ENCODE results near the gene ZNF587B.

ZNF587B gene

DNA sequence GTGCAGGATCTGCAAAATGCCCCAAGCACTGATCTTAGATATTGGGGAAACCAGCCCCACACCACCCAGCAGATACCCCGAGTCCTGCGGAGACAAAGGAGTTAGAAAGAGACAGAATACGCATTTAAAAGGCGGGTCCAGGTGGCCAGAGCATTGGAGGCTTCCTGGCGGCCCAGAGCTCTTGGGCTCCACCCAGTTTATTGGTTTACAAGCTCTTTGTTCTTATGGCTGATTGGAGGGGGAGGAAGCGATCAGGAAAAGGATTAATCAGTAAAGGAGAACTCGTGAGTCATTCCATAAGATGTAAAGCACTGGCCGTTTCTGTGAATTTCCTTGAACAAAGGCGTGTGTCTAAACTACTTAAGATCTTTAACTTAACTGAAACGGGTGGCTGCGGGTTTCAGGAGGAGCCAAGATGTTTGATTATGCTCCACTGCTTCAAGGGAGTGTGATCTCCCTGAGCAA, 20.5 kb downstream of the ZNF587B start:
- TF ChIP-seq ZBTB7A (IDR thresholded peaks at IDR 0.05; ENCODE audit: low read depth) (no peak), TCF12 (IDR thresholded peaks at IDR 0.05; ENCODE audit: low read depth) (no peak), NFIC (IDR thresholded peaks at IDR 0.05) (no peak), CREB1 (IDR thresholded peaks at IDR 0.05; ENCODE audit: low read depth) (no peak), EP300 (IDR thresholded peaks at IDR 0.05; ENCODE audit: borderline replicate concordance) (no peak), CEBPB (IDR thresholded peaks at IDR 0.05) (no peak), RAD21 (IDR thresholded peaks at IDR 0.05; ENCODE audit: low read depth) (no peak), EGR1 (IDR thresholded peaks at IDR 0.05) (no peak), TEAD4 (IDR thresholded peaks at IDR 0.05) (no peak), YY1 (IDR thresholded peaks at IDR 0.05; ENCODE audit: low read depth) (no peak), FOXM1 (IDR thresholded peaks at IDR 0.05; ENCODE audit: borderline replicate concordance, low read depth) (no peak), TAF1 (IDR thresholded peaks at IDR 0.05; ENCODE audit: low read depth) (no peak)
- TF ChIP-seq, protein P1, sequence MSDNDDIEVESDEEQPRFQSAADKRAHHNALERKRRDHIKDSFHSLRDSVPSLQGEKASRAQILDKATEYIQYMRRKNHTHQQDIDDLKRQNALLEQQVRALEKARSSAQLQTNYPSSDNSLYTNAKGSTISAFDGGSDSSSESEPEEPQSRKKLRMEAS (IDR thresholded peaks at IDR 0.05) = no peak
- TF ChIP-seq, protein P2, sequence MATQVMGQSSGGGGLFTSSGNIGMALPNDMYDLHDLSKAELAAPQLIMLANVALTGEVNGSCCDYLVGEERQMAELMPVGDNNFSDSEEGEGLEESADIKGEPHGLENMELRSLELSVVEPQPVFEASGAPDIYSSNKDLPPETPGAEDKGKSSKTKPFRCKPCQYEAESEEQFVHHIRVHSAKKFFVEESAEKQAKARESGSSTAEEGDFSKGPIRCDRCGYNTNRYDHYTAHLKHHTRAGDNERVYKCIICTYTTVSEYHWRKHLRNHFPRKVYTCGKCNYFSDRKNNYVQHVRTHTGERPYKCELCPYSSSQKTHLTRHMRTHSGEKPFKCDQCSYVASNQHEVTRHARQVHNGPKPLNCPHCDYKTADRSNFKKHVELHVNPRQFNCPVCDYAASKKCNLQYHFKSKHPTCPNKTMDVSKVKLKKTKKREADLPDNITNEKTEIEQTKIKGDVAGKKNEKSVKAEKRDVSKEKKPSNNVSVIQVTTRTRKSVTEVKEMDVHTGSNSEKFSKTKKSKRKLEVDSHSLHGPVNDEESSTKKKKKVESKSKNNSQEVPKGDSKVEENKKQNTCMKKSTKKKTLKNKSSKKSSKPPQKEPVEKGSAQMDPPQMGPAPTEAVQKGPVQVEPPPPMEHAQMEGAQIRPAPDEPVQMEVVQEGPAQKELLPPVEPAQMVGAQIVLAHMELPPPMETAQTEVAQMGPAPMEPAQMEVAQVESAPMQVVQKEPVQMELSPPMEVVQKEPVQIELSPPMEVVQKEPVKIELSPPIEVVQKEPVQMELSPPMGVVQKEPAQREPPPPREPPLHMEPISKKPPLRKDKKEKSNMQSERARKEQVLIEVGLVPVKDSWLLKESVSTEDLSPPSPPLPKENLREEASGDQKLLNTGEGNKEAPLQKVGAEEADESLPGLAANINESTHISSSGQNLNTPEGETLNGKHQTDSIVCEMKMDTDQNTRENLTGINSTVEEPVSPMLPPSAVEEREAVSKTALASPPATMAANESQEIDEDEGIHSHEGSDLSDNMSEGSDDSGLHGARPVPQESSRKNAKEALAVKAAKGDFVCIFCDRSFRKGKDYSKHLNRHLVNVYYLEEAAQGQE (IDR thresholded peaks at IDR 0.05; ENCODE audit: low read depth) = no peak
- TF ChIP-seq, protein P3, sequence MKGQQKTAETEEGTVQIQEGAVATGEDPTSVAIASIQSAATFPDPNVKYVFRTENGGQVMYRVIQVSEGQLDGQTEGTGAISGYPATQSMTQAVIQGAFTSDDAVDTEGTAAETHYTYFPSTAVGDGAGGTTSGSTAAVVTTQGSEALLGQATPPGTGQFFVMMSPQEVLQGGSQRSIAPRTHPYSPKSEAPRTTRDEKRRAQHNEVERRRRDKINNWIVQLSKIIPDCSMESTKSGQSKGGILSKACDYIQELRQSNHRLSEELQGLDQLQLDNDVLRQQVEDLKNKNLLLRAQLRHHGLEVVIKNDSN (IDR thresholded peaks at IDR 0.05) = no peak

DNA sequence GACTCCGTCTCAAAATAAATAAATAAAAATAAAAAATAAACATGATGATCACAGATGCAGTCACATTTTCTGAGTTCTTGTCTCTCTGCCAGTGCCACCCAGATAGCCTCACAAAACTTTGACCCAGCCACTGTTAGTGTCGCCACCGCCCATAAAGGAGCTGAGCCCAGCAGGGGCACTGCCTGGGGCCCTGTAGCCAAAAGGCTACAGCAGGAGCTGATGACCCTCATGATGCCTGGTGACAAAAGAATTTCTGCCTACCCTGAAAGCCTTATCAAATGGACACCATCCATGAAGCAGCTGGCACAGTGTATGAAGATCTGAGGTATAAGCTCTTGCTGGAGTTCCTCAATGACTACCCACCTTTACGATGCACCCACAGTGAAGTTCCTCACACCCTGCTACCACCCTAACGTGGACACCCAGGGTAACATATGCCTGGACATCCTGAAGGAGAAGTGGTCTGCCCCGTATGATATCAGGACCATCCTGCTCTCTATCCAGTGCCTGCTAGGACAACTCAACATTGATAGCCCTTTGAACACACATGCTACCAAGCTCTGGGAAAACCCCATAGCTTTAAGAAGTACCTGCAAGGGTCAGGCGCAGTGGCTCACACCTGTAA, 37.9 kb downstream of the ZNF587B start:
- no peak for TF ChIP-seq CREB1 (IDR thresholded peaks at IDR 0.05; ENCODE audit: low read depth)
- no peak for TF ChIP-seq TAF1 (IDR thresholded peaks at IDR 0.05; ENCODE audit: low read depth)
- TF ChIP-seq, protein P3 (IDR thresholded peaks at IDR 0.05) = no peak
- TF ChIP-seq EGR1 (IDR thresholded peaks at IDR 0.05) = no peak
- no peak for TF ChIP-seq EP300 (IDR thresholded peaks at IDR 0.05; ENCODE audit: borderline replicate concordance)
- no peak for TF ChIP-seq FOXM1 (IDR thresholded peaks at IDR 0.05; ENCODE audit: borderline replicate concordance, low read depth)
- TF ChIP-seq, protein P2 (IDR thresholded peaks at IDR 0.05; ENCODE audit: low read depth) = no peak
- TF ChIP-seq RAD21 (IDR thresholded peaks at IDR 0.05; ENCODE audit: low read depth) = no peak
- TF ChIP-seq ZBTB7A (IDR thresholded peaks at IDR 0.05; ENCODE audit: low read depth) = no peak
- TF ChIP-seq, protein P1 (IDR thresholded peaks at IDR 0.05) = no peak

DNA sequence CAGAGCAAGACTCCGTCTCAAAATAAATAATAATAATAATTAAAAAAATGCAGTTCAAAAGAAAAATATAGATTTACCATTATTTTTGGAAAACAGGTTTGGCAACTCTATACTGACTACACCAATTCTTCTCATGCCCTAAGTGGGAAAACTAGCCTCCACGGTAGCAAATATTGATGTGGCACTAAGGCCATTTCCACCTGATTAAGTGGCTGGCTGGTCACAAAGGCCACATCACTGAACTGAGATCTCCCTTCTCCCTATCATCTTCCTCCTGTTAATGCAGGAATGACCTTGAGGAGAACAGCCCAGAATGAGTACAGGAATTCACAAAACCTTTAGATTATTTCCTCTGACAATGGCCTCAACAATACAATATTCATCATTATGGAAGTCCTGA, 40.1 kb downstream of the ZNF587B start:
- no peak for TF ChIP-seq TEAD4 (IDR thresholded peaks at IDR 0.05)
- TF ChIP-seq FOXM1 (IDR thresholded peaks at IDR 0.05; ENCODE audit: borderline replicate concordance, low read depth) = no peak
- no peak for TF ChIP-seq TCF12 (IDR thresholded peaks at IDR 0.05; ENCODE audit: low read depth)
- TF ChIP-seq CEBPB (IDR thresholded peaks at IDR 0.05) = no peak
- TF ChIP-seq, protein P1 (IDR thresholded peaks at IDR 0.05) = no peak
- TF ChIP-seq EGR1 (IDR thresholded peaks at IDR 0.05) = no peak
- TF ChIP-seq EP300 (IDR thresholded peaks at IDR 0.05; ENCODE audit: borderline replicate concordance) = no peak

DNA sequence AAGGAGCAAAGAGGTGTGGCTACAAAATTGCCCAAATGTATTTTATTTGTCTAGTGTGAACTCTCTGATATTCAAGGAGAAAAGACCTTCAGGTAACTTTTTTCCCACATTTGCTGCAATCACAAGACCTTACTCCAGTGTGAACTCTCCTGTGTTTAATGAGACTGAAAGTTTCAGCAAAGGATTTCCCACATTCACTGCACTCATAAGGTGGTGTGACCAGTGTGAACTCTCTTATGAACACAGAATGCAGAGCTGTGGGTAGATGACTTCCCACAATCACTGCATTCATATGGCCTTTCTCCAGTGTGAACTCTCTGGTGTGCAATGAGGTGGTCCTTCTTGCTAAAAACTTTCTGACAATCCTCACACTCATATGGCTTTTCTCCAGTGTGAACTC, 42.4 kb downstream of the ZNF587B start:
- TF ChIP-seq ZBTB7A (IDR thresholded peaks at IDR 0.05; ENCODE audit: low read depth) = no peak
- TF ChIP-seq, protein P2 (IDR thresholded peaks at IDR 0.05; ENCODE audit: low read depth) = no peak
- TF ChIP-seq CEBPB (IDR thresholded peaks at IDR 0.05) = no peak
- no peak for TF ChIP-seq RAD21 (IDR thresholded peaks at IDR 0.05; ENCODE audit: low read depth)
- TF ChIP-seq TEAD4 (IDR thresholded peaks at IDR 0.05) = no peak
- no peak for TF ChIP-seq TCF12 (IDR thresholded peaks at IDR 0.05; ENCODE audit: low read depth)
- TF ChIP-seq EP300 (IDR thresholded peaks at IDR 0.05; ENCODE audit: borderline replicate concordance) = no peak
- TF ChIP-seq CREB1 (IDR thresholded peaks at IDR 0.05; ENCODE audit: low read depth) = no peak
